GM19240 (cell line): ENCODE results near the gene NEK8.
"Not testable (repeated sequence)": the region's sequence is repeated elsewhere in the genome, so short reads cannot be mapped to it uniquely, and the experiment has no call there.

Experiments used
- DNase-seq: peaks from one replicate; pipeline ENCODE4 v3.0.0; 2011; ENCODE audit warnings: low spot score; ENCODE audit not compliant: insufficient read length

Gene NEK8

GRCh38 chr17:28725660-28726225 lies 2.8 kb upstream of the NEK8 start:
- DNase-seq = no peak

GRCh38 chr17:28726226-28726626 lies 2.4 kb upstream of the NEK8 start, which contains the start of gene TLCD1:
Gene TLCD1 (minus strand): TSS chr17:28726233. CDS start chr17:28726097, 136 bp downstream.
- no peak for DNase-seq

GRCh38 chr17:28726627-28727491 lies 1.7 kb upstream of the NEK8 start:
- peak; percentile 76 for DNase-seq

- DNase-seq = no peak
Measured at GRCh38 chr17:28729950-28730330, 1.4 kb downstream of the NEK8 start.

- DNase-seq = no peak
Measured at GRCh38 chr17:28733346-28733745, 4.8 kb downstream of the NEK8 start.

GRCh38 chr17:28734712-28735241 lies 6.2 kb downstream of the NEK8 start:
- no peak for DNase-seq

GRCh38 chr17:28735242-28735722 lies 6.7 kb downstream of the NEK8 start:
- DNase-seq = no peak

- DNase-seq = not testable (repeated sequence)
Measured at GRCh38 chr17:28735913-28736769, 7.6 kb downstream of the NEK8 start.

GRCh38 chr17:28737316-28737715 lies 8.7 kb downstream of the NEK8 start:
- no peak for DNase-seq

GRCh38 chr17:28737770-28738679 lies 9.4 kb downstream of the NEK8 start:
- DNase-seq = no peak

GRCh38 chr17:28738680-28739384 lies 10.2 kb downstream of the NEK8 start:
- no peak for DNase-seq

- no peak for DNase-seq
Measured at GRCh38 chr17:28740406-28741357, 12.1 kb downstream of the NEK8 start.

GRCh38 chr17:28741358-28742349 lies 13.1 kb downstream of the NEK8 start:
- no peak for DNase-seq

GRCh38 chr17:28743243-28744103 lies 14.9 kb downstream of the NEK8 start, which contains the start of gene TRAF4:
Gene TRAF4 (plus strand): TSS chr17:28744011. CDS start chr17:28744113, 102 bp downstream.
- DNase-seq = no peak

- no peak for DNase-seq
Measured at GRCh38 chr17:28744104-28744971, 15.8 kb downstream of the NEK8 start.
